Stimulated activated CD4-positive, alpha-beta T cell treated with anti-CD3 and anti-CD28 coated beads, Interleukin-1b, Interleukin-23, amount 100 ng/mL, for 48 hours (primary cell): ENCODE data around the gene ECM2.
"Not testable (repeated sequence)": the region's sequence is repeated elsewhere in the genome, so short reads cannot be mapped to it uniquely, and the experiment has no call there.

Experiments
- DNase-seq: peaks from one replicate; pipeline ENCODE4 v3.0.0-alpha.2; 2020

The ECM2 gene

GRCh38 chr9:92535940-92536850 lies at the start of gene ECM2:
TSS of gene ECM2 (minus strand) at chr9:92535990. CDS start at chr9:92522866, 13,124 bp downstream.
- DNase-seq: no peak

- DNase-seq: no peak
These were observed 40.4 kb upstream of the ECM2 start for GRCh38 chr9:92576175-92576574.

DNA sequence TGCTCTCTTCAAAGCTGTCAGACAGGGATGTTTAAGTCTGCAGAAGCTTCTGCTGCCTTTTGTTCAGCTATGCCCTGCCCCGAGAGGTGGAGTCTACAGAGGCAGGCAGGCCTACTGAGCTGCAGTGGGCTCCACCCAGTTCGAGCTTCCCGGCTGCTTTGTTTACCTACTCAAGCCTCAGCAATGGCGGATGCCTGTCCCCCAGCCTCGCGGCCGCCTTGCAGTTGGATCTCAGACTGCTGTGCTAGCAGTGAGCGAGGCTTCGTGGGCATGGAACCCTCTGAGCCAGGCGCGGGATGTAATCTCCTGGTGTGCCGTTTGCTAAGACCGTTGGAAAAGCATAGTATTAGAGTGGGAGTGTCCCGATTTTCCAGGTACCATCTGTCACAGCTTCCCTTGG lies 37.8 kb upstream of the ECM2 start:
- DNase-seq: not testable (repeated sequence)

GRCh38 chr9:92571871-92572270 lies 36.1 kb upstream of the ECM2 start:
- DNase-seq: not testable (repeated sequence)

- no peak for DNase-seq
These were observed 29.2 kb upstream of the ECM2 start for GRCh38 chr9:92564982-92565381.

- no peak for DNase-seq
These were observed 28.7 kb upstream of the ECM2 start for GRCh38 chr9:92564504-92564903.

DNA sequence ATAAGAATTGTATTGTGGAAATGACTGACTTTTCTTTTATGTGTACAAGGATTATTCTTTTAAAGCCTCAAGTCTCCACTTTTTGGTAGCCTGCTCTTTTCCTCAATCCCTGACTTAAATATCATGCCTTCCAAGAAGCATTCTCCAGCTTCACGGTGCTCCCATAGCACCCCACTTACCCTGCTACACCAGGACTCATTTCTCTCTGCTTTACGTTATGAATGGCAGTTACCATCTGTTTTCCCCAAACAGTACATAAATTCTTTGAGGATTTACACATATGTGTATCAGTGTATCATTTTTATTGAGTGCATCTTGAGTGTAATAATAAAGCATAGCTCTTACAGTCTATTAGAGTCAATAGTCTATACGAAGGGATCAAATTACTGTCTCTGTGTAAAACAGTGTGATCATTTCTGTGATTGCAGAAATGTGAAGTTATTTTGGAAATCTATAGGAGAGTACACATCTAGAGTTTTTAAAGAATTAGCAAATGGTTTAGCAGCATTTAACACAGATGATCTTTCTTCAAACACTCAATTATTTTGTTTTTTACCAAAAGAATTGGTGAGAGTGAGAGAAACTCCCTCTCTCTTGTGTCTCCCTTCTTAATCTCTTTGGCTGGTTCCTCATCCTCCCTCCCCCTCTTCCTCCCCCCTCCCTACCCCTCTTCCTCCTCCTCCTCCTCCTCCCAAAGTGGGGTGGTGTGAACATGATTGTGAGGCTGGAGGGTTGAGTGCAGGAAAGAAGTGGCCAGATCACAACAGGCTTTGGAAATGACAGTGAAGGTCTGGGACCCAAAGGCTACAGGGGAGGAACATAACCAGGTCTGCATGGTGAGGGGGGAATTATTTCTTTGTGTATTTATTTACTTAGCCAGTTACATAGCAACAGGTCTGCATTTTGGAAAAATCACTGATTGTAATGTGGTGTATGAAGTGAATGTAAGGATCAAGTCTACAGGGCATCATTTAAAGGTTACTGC lies 27.6 kb upstream of the ECM2 start:
- no peak for DNase-seq

DNA sequence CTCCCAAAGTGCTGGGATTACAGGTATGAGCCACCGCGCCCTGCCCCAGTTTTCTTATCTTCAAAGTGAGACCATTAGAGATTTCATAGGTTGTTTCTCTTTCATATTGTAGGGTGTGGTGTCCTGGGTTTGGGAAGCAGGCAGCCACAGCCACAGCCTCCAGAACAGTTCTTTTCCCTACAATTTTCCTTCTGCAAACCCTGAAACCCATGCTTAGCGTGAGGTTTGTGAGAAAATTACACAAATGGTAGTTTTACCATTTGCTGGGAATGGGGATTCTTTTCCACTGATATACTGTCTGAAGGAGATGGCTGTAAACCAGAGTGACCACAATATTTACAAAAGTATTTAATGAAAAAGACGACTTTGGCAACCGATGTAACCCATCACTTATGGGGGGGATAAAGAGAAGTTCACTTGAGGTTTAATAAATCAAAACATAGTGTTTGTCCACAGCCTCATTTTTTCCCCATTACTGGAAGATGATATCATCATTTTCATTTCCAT lies 26.7 kb upstream of the ECM2 start:
- DNase-seq: no peak

- DNase-seq: no peak
These were observed 25.9 kb upstream of the ECM2 start for GRCh38 chr9:92561374-92562330.

GRCh38 chr9:92558612-92559374 lies 23.0 kb upstream of the ECM2 start:
- no peak for DNase-seq

DNA sequence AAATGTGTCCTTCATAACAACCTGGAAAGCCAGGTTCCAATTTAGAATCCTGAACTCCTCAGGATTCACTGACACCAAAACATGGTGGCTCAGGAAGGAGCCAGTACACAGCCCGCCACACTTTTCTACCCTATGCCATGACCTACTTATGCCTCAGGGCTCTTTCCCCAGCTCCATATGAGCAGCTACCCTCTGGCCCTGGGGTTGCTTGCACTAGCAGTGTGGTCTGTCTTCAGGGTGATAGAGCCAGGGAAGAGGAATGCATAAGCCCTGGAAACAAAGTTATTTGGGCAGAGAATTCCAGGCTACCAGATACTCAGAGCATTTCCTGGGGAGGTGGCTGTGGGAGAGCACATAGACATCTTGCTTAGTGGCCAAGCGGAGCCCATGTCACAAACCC lies 15.0 kb upstream of the ECM2 start:
- no peak for DNase-seq

- no peak for DNase-seq
These were observed 11.6 kb upstream of the ECM2 start for GRCh38 chr9:92547356-92547755.

DNA sequence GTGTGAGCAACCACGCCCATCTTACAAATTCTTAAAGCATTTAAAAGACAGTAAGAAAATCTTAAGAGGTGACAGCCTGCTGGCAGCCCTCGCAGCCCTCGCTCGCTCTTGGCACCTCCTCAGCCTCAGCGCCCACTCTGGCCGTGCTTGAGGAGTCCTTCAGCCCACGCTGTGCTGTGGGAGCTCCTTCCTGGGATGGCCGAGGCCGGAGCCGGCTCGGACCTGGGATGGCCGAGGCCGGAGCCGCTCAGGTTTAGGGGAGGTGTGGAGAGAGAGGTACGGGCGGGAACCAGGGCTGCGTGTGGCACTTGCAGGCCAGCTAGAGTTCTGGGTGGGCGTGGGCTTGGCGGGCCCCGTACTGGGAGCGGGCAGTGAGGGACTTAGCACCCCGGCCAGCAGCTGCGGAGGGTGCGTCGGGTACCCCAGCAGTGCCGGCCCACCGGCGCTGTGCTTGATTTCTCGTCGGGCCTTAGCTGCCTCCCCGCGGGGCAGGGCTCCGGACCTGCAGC lies 9.3 kb upstream of the ECM2 start:
- no peak for DNase-seq

- no peak for DNase-seq
These were observed 8.2 kb upstream of the ECM2 start for GRCh38 chr9:92543972-92544371.

GRCh38 chr9:92538541-92538940 lies 2.8 kb upstream of the ECM2 start:
- DNase-seq: no peak

GRCh38 chr9:92534674-92535073 lies 1.1 kb downstream of the ECM2 start:
- DNase-seq: no peak

DNA sequence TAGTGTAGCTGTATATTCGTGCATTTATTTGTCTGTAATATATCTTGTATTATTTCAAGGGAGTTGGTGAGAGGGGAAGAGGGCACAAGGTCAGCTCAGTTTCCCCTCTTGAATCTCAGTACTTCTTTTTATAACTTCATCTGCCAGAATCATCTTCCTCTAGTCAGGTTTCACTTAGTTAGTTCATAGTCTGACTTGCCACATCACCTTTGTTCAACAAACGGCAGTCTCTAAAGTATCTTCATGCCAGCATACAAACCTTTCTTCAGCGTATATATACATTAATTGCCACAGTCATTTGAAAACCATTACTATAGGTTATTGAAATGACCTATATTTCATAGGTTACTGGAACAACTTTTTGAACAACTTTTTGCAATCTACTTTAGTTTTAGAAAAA lies 1.6 kb downstream of the ECM2 start:
- no peak for DNase-seq

GRCh38 chr9:92530893-92531292 lies 4.9 kb downstream of the ECM2 start:
- no peak for DNase-seq

DNA sequence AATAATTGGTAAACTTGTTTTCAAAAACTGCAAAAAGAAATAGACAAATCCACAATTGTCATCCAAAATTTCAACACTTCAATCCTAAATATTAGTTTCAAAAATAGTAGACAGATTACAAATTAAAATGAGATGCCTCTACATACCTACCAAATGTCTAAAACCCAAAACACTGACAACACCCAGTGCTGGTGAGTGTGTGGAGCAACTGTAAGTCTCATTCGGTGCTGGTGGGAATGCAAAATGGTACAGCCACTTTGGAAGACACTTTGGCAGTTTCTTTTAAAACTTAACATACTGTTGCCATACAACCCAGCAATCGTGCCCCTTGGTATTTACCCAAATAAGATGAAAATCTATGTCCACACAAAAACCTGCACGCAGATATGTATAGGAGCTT lies 6.7 kb downstream of the ECM2 start:
- DNase-seq: no peak

DNA sequence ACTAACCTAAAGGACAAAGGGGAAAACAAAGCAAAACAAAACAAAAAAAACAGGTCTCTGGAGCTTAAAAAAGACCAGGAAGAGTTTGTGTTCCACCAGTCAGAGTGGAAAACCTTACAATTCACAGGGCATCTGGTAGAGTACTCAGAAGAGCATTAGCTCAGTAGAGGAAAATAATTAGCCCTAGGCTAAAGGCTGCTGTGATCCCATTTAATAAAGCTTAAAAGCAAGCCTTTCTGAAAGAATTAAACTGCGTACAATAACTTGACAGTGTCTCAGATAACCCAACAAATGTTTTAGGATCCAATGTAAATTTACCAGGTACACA lies 7.3 kb downstream of the ECM2 start:
- no peak for DNase-seq

DNA sequence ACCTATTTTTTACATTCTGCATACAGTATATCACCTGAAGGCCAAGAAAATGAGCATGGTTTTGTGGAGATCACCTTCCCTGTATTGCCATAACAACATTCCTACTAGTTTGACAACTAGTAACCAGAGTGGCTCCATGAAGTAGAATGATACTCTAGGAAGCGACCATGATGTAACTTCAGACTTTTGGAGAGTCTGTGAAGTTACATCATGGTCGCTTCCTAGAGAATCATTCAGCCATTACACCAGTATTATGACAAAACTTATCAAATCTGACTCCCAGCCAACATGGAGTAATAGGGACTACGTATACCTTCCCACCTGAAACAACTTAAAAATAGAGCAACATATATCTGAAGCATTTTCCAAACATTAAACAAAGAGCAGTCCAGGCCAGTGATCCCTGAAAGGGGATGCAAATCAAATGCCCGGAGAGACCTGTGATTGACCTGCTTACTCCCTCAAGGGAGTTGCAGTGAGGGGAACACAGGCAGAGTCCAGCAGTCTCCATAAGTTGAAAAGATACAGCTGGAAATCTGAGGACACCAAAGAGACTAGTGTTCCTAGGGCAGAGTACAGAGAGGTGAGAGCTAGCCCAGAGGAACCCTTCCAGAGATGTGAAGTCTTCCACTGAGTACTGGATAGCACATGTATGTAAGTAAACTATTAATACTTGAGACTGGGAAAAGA lies 7.8 kb downstream of the ECM2 start:
- DNase-seq: no peak
